Muscle of arm (tissue), 12 donors: ENCODE data around the gene ACKR2. TPM values are rescaled to one million over a fixed set of nuclear protein-coding genes. Genes with fewer than 3 reads are reported as not detected.

Source experiments
- DNase-seq: peaks from one replicate; pipeline ENCODE4 v3.0.0-alpha.2; 2013
- polyA plus RNA-seq, 12 donors: library from polyadenylated mRNA; unstranded; fragments of 120-200 nt; gene quantifications; one replicate each; pipeline ENCODE4 v1.2.1, GENCODE V29; 2013; ENCODE audit not compliant: insufficient read length in 12 of 12

Gene ACKR2
- polyA plus RNA-seq, 12 donors, result 0.23 to 2.4 (median 0.46) TPM; not detected in 2

GRCh38 chr3:42887084-42887483, 77.8 kb downstream of the ACKR2 start:
- DNase-seq, result no peak

GRCh38 chr3:42891042-42891441, 81.8 kb downstream of the ACKR2 start:
- DNase-seq, result no peak

DNA sequence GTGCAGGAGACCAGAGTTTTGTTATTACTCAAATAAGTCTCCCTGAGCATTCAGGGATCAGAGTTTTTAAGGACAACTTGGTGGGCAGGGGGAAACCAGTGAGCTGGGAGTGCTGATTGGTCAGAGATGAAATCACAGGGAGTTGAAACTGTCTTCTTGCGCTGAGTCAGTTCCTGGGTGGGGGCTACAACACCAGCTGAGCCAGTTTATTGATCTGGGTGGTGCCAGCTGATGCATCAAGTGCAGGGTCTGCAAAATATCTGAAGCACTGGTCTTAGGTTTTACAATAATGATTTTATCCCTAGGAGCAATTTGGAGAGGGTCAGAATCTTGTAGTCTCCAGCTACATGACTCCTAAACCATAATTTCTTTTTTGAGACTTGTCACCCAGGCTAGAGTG, 82.9 kb downstream of the ACKR2 start:
- no peak for DNase-seq

- no peak for DNase-seq
These were observed 83.6 kb downstream of the ACKR2 start for GRCh38 chr3:42892807-42893206.

DNA sequence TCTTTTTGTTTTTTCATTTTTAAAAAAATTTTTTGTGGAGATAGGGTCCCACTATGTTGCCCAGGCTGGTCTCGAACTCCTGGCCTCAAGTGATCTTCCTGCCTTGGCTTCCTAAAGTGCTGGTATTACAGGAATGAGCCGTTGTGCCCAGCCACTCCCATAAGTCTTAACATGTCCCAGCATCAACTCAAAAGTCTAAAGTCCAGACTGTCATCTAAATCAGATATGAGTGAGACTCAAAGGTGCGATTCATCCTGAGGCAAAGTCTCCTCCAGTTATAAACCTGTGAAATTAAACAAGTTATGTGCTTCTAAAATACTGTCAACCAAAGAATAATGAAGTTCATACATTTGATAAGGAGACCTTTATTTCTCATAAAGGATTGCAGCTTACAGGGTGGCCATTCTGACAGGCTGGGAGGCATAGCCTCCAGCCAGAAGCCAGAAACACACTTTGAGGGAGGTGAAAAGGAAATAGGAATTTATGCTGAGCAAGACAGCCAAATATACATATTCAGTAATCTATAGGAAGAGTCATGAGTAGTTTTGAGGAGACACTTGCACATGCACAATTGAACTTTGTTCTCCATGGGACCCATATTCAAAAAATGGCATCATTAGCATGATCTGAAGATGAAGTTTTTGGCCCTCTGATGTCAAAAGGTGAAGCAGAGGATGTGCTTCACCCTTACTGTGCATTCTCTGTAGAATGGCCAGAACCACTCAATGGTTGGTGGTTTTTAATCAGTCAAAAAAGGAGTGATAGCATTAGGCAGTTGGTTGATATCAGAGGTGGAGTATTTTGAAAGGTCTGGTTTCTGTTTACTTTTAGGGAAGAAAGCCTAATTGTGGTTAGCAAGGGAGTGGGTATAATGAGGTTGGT, 85.7 kb downstream of the ACKR2 start:
- no peak for DNase-seq

DNA sequence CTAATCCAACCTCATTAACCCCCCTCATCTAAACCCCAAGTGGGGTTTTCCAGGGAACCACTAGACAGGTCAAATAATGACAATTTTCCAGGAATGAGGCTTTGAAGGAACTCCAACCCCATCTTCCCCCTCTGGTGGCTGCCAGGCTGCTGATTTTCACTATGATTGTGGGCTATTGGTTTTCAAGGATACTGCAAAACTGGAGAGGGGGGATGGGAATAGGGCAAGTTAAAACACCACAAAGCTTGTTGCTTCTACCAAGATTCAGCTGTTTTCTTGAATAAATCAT, 86.3 kb downstream of the ACKR2 start:
- no peak for DNase-seq

- no peak for DNase-seq
These were observed 89.8 kb downstream of the ACKR2 start for GRCh38 chr3:42898896-42899675.

DNA sequence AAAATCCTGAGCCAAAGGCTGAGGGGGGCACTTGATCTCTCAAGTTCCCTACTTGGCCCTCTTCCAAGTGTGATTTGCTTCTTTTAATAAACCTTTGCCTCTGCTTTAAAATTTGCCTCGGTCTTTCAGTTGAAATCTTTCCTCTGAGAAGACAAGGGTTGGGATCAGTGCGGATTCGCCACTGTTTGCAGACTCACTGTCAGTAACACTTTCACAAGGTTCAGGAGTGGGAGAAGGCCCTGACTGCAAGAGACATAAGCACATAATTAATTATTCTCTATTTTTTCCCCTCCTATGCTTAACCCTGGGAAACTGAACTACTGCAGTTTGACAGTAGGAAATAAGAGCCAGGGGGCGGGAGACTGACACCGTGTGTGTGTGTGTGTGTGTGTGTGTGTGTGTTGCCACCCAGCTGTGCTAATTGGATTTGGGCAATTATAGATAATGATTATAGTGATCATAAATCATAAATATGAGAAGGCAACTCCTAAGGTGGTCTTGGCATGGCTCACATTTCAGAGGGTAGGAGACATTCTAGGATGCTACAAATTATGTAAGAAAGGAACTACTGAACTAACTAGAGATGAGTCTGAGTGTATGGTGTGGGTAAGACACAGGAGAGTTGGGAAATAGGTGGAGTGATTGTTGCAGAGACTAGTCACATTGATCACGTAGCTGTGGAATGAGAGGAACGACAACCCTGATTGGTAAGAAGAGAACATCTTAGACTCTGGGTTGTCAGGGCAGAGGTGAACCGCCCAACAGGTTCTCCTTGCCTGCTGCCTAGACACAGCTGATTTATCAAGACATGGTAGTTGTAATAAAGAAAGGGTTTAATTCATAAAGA, 91.2 kb downstream of the ACKR2 start:
- no peak for DNase-seq

- no peak for DNase-seq
These were observed 91.8 kb downstream of the ACKR2 start for GRCh38 chr3:42901073-42901415.

- DNase-seq, result no peak
These were observed 93.0 kb downstream of the ACKR2 start for GRCh38 chr3:42902257-42902656.

DNA sequence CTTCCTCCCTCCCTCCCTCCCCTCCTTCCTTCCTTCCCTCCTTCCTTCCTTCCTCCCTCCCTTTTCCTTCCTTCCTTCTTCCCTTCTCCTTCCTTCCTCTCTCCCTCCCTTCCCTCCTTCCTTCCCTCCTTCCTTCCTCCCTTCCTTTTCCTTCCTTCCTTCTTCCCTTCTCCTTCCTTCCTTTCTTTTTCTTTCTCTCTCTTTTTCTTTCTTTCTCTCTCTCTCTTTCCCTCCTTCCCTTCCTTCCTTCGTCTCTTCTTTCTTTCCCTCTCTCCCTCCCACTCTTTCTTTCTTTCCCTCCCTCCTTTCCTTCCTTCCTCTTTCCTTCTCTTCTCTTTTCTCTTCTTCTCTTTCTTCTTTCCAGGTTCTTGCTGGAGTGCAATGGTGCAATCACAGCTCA, 94.8 kb downstream of the ACKR2 start:
- no peak for DNase-seq

DNA sequence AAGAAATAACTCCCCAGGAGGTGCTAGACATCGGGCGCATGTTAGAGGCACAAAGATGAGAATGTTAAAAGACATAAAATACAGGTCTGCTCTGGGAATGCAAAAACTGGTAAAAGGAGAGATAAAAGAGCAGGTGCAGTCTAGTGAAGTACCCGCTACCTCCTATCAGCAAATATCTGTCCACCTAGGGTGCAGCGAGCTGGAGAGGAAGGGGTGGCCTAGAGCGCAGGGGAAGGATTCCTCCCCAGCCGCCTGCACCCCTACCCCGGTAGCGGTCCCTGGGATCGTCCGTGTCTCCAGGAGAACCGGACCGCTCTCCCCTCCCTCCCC, 96.5 kb downstream of the ACKR2 start:
- DNase-seq, result no peak

DNA sequence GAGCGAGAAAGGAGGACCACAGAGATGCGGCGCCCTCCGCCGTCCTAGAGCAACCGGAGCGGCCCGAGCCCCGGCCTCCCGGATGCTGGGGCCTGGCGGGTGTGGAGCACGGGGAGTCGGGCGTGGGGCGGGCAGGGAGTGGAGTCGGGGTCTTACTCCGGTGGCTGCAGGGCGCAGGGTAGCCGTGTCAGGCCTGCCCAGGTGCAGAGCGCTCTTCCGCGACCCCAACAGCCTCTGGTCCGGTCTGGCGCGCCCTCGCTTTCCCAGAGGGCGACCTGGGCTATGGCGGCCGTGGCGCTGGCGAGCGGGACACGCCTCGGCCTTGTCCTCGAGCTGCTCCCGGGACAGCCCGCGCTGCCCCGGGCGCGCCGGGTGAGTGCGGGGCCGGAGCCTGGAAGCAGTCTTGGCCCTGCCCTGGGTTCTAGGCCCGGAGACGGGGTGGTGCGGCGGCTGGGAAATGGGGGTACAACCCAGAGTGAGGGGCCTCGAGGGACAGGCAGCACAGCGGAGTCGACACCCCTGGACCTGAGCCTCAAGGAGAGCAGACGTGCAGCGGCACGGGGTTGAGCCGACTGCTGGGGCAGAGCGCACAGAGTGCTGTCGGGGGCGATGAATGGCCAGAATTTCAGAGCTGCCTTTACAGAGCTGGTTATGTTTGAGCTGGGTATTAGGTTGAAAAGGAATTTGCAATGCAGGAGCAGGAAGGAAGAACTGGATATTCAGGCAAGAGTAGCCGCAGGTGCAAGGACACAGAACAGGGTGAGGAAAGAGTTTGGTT, 97.0 kb downstream of the ACKR2 start, which contains the start of gene ZNF662:
TSS of gene ZNF662 (plus strand) at position 73 of the 778 bp plus-strand sequence. CDS start 1,973 bp downstream, outside the sequence.
- peak; percentile 66 for DNase-seq

DNA sequence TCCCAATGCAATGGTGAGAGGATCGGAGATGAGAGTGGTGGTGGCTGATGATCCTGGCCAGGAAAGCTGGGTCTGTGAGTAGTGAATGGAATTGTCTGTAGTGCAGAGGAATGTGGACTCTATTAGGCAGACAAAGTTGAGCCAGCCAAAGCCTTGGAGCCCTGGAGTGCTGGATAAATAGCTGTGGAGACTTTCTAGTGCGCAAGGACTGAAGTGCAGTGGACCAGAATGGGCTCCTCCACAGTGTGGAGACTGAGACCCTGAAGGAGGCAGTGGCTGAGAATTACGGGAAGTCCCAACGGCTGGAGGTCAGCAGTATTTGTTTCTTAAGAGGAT, 97.6 kb downstream of the ACKR2 start:
- DNase-seq, result no peak

DNA sequence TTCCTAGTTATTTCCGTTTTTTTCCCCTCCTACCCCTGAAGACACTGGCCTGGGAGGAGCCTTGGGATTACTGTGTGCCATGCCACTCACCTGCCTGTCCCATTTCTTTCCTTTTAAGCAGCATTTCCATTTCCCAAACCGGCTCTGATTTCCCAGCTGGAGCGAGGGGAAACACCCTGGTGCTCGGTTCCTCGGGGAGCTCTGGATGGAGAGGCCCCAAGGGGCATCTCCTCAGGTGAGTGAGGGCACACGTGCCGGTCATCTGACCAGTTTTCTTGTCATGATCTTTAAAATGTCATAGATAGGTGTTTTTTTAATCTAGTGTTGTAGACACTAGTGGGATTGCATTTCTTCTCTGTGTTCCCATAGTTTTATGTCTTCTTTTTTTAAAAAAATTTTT, 99.4 kb downstream of the ACKR2 start:
- DNase-seq, result no peak

- DNase-seq, result no peak
These were observed 102.3 kb downstream of the ACKR2 start for GRCh38 chr3:42911551-42911950.

DNA sequence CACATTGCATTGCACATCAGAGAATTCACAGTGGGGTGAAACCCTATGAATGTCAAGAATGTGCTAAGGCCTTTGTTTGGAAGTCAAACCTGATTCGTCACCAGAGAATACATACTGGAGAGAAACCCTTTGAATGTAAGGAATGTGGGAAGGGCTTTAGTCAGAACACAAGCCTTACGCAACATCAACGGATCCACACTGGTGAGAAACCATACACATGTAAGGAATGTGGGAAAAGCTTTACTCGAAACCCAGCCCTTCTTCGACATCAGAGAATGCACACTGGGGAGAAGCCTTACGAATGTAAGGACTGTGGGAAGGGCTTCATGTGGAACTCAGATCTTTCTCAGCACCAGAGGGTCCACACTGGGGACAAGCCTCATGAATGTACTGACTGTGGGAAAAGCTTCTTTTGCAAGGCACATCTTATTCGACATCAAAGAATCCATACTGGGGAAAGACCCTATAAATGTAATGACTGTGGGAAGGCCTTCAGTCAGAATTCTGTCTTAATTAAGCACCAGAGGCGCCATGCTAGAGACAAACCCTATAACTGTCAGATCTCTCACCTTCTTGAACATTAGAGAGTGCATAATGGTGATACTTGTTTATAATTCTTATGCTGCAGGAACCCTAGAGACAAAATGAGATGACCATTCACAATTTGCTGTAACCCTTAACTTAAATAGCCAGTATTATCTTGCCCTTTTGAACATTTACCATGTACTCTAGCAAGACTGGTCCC, 105.7 kb downstream of the ACKR2 start:
- no peak for DNase-seq
